ENCODE data around the gene SEL1L3.

- TF ChIP-seq HOXA7 (CRISPR knock-in tag; IDR thresholded peaks at IDR 0.05) = no peak
- no peak for TF ChIP-seq ZNF580 (CRISPR knock-in tag; IDR thresholded peaks at IDR 0.05; ENCODE audit: borderline replicate concordance, low read depth)
- TF ChIP-seq REST (IDR thresholded peaks at IDR 0.05; ENCODE audit: borderline replicate concordance in 1 of 2, low read depth in 1 of 2, low read length in 2 of 2) = no peak
- TF ChIP-seq PCBP1 (IDR thresholded peaks at IDR 0.05; ENCODE audit: borderline replicate concordance, low read depth, low read length) = no peak
- TF ChIP-seq ZFP41 (CRISPR knock-in tag; IDR thresholded peaks at IDR 0.05; ENCODE audit: borderline replicate concordance) = no peak
- TF ChIP-seq ATF3 (CRISPR knock-in tag; IDR thresholded peaks at IDR 0.05) = no peak
- no peak for TF ChIP-seq CTCF (CRISPR knock-in tag; IDR thresholded peaks at IDR 0.05)
- no peak for TF ChIP-seq ZBTB26 (CRISPR knock-in tag; IDR thresholded peaks at IDR 0.05; ENCODE audit: borderline replicate concordance)
- no peak for TF ChIP-seq POLR2AphosphoS5 (IDR thresholded peaks at IDR 0.05; ENCODE audit: low read depth, low read length)
- TF ChIP-seq FOXA1 (IDR thresholded peaks at IDR 0.05) = no peak
- no peak for TF ChIP-seq FOXA1 (CRISPR knock-in tag; IDR thresholded peaks at IDR 0.05)
- no peak for TF ChIP-seq AHR (CRISPR knock-in tag; IDR thresholded peaks at IDR 0.05)
Measured at GRCh38 chr4:25807102-25807728, 55.6 kb downstream of the SEL1L3 start.

Measured in HepG2 (cell line).